ENCODE results near the gene GFY.

GRCh38 chr19:49423985-49424303, 1.2 kb upstream of the GFY start:
- TF ChIP-seq POLR2AphosphoS5 (IDR thresholded peaks at IDR 0.05; ENCODE audit: low read depth, low read length) (no peak), POLR2A (IDR thresholded peaks at IDR 0.05; ENCODE audit: low read depth, low read length) (no peak), PAX5 (IDR thresholded peaks at IDR 0.05; ENCODE audit: insufficient read depth, low read length, severe bottlenecking) (no peak), SPI1 (IDR thresholded peaks at IDR 0.05; ENCODE audit: low read depth, low read length) (no peak)
